Measurements from ENCODE around the gene ETV7. TPM values are rescaled to one million over a fixed set of nuclear protein-coding genes. Genes with fewer than 3 reads are reported as not detected.

The ETV7 gene
- total and polyA plus RNA-seq, 2 of the 13 experiments (the other 11 are each of a cell fraction or from before 2014, with no cell fraction given): not detected

- TF ChIP-seq EED (CRISPR knock-in tag; IDR thresholded peaks at IDR 0.05) (no peak), CAMTA2 (CRISPR knock-in tag; IDR thresholded peaks at IDR 0.05; ENCODE audit: borderline replicate concordance) (no peak)
- TF ChIP-seq, protein P1, sequence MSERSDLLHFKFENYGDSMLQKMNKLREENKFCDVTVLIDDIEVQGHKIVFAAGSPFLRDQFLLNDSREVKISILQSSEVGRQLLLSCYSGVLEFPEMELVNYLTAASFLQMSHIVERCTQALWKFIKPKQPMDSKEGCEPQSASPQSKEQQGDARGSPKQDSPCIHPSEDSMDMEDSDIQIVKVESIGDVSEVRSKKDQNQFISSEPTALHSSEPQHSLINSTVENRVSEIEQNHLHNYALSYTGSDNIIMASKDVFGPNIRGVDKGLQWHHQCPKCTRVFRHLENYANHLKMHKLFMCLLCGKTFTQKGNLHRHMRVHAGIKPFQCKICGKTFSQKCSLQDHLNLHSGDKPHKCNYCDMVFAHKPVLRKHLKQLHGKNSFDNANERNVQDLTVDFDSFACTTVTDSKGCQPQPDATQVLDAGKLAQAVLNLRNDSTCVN (CRISPR knock-in tag; IDR thresholded peaks at IDR 0.05; ENCODE audit: borderline replicate concordance): no peak
Measured at GRCh38 chr6:36340618-36341454, 46.6 kb downstream of the ETV7 start (continued).

- 5% methylated on average over 12 of the region's 12 CpGs for WGBS (ENCODE audit: low lambda C conversion rate)
- no peak overlapping the region for H3K27ac ChIP-seq (ENCODE audit: extremely low read length, insufficient read depth, low read length)
- H2AFZ ChIP-seq (ENCODE audit: low read length): peak overlapping the region; percentile 96
- peaks cover 2 to 21% of the 10 kb centered on the region in 2 experiments; a peak in 4 of 5 replicates for H3K27me3 ChIP-seq (ENCODE audit: control insufficient read depth in 1 of 2, insufficient read depth in 2 of 2, low read length in 2 of 2)
- H3K9ac ChIP-seq (ENCODE audit: insufficient read depth, low read depth, low read length): no peak overlapping the region
- peak overlapping the region; percentile 94 for H3K4me2 ChIP-seq (ENCODE audit: low read depth, low read length)
- H3K9me3 ChIP-seq (ENCODE audit: low read length): no peaks in the 10 kb centered on the region
- CTCF ChIA-PET (ENCODE audit: low intra/inter-chr PET ratio, low total read pairs): interaction anchor here (2.2 kb wide), 1 partner anchor 21 kb away, joined by 14 read pairs; no protein-coding TSS in a partner anchor
- DNase-seq (ENCODE audit: low spot score): no peak
- peaks cover 33% of the 10 kb centered on the region for H3K4me1 ChIP-seq (ENCODE audit: insufficient read depth, low read length)
- no TSS peak for BruUV-seq (replicated peaks)
- no peaks in the 10 kb centered on the region for H4K20me1 ChIP-seq (ENCODE audit: insufficient read depth, low read length)
- in situ Hi-C loops (cut with HindIII; ENCODE audit: extremely low pct_ligation_motif_present, low pct_unique_long_range_greater_than_20kb): no loop called here
- POLR2A ChIA-PET: no interaction called here
- H3K4me3 ChIP-seq (replicated peaks in 1 of 3; ENCODE audit: insufficient read depth in 1 of 3, low read depth in 2 of 3, low read length in 3 of 3): peak overlapping the region in 2 of 3 experiments; percentile 19 to 69; a peak in 2 of 6 replicates
- peak; percentile 44 for ATAC-seq
- H3K79me2 ChIP-seq (ENCODE audit: insufficient read depth, low read length): no peaks in the 10 kb centered on the region
- no peak for FAIRE-seq
- TF ChIP-seq, protein P2, sequence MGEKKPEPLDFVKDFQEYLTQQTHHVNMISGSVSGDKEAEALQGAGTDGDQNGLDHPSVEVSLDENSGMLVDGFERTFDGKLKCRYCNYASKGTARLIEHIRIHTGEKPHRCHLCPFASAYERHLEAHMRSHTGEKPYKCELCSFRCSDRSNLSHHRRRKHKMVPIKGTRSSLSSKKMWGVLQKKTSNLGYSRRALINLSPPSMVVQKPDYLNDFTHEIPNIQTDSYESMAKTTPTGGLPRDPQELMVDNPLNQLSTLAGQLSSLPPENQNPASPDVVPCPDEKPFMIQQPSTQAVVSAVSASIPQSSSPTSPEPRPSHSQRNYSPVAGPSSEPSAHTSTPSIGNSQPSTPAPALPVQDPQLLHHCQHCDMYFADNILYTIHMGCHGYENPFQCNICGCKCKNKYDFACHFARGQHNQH (CRISPR knock-in tag; IDR thresholded peaks at IDR 0.05): 0 out of 2 replicates have a peak, but pooled peaks have one; percentile 3
- TF ChIP-seq TBX2 (CRISPR knock-in tag; IDR thresholded peaks at IDR 0.05; ENCODE audit: borderline replicate concordance) (0 out of 2 replicates have a peak, but pooled peaks have one; percentile 13), TP53 (CRISPR knock-in tag; conservative IDR thresholded peaks at IDR 0.05) (no peak), TGIF2 (CRISPR knock-in tag; IDR thresholded peaks at IDR 0.05) (no peak), SNAPC4 (CRISPR knock-in tag; IDR thresholded peaks at IDR 0.05) (0 out of 2 replicates have a peak, but pooled peaks have one; percentile 39)
- H3K36me3 ChIP-seq (replicated peaks in 1 of 2; ENCODE audit: control insufficient read depth in 1 of 2, insufficient read depth in 2 of 2, low read length in 2 of 2): no peaks in the 10 kb centered on the region
- intact Hi-C loops (cut with micrococcal nuclease; ENCODE audit: unreplicated experiment): no loop called here
Measured at GRCh38 chr6:36340306-36340617, 47.2 kb downstream of the ETV7 start.
